Heart right ventricle (tissue), 16 donors: ENCODE data around the gene CAMP. TPM values are rescaled to one million over a fixed set of nuclear protein-coding genes. Genes with fewer than 3 reads are reported as not detected.

ENCODE experiments used
- ATAC-seq, 8 donors: fragments of 200-7000 bp; cut with Tn5 transposase; one replicate each; pipeline ENCODE4 v1.9.1; 2020; ENCODE audit warnings: mild to moderate bottlenecking in 8 of 8, moderate library complexity in 8 of 8, moderate number of reproducible peaks in 1 of 8
- DNase-seq, 2 donors: peaks; one replicate each; pipeline ENCODE4 v3.0.0-alpha.2; 2020
- H3K27ac ChIP-seq, 10 donors: fragments of 200-600 bp; sonication (generic) in 2 of 10; one replicate each; pipeline versions ENCODE4 v1.5.0 to v1.8.0; 2020 to 2022; ENCODE audit warnings: mild to moderate bottlenecking in 3 of 10
- H3K27me3 ChIP-seq, 7 donors: fragments of 200-600 bp; one replicate each; pipeline ENCODE4 v1.8.0; 2021 to 2022; ENCODE audit warnings: mild to moderate bottlenecking in 2 of 7
- H3K36me3 ChIP-seq, 9 donors: fragments of 200-600 bp; sonication (generic) in 1 of 9; one replicate each; pipeline versions ENCODE4 v1.5.0 to v1.8.0; 2020 to 2022; ENCODE audit warnings: mild to moderate bottlenecking in 2 of 9
- H3K4me1 ChIP-seq, 9 donors: fragments of 200-600 bp; sonication (generic) in 1 of 9; one replicate each; pipeline versions ENCODE4 v1.5.0 to v1.8.0; 2020 to 2022; ENCODE audit warnings: mild to moderate bottlenecking in 4 of 9
- H3K4me3 ChIP-seq, 10 donors: fragments of 200-600 bp; sonication (generic) in 2 of 10; one replicate each; pipeline versions ENCODE4 v1.5.0 to v1.8.0; 2020 to 2022; ENCODE audit warnings: mild to moderate bottlenecking in 7 of 10, moderate library complexity in 2 of 10
- H3K9me3 ChIP-seq, 11 donors: fragments of 200-600 bp in 10 of 11; sonication (generic) in 2 of 11; one replicate each; pipeline versions ENCODE4 v1.5.0 to v1.8.0; 2013 to 2022; ENCODE audit warnings: mild to moderate bottlenecking in 2 of 11, control low read depth in 1 of 11, moderate library complexity in 1 of 11
- WGBS, 2 donors: extraction: QIAGEN DNeasy Blood & Tissue Kit; methylation state at CpG; one replicate each; pipeline ENCODE4 v1.1.7; 2013; ENCODE audit warnings: inconsistent platforms in 1 of 2; 5-methylcytosine and 5-hydroxymethylcytosine counted together
- intact Hi-C, 10 donors: fragments of 100-400 bp; cut with DNase I; formaldehyde crosslinking; loops; one replicate each; pipeline versions ENCODE4 v1.11.1 to v1.14.2; 2022
- polyA plus RNA-seq, 2 donors: library from polyadenylated mRNA; stranded (reverse); fragments of 200-250 nt; gene quantifications; one replicate each; pipeline ENCODE4 v1.2.3, GENCODE V29; 2013
- total RNA-seq, 10 donors: library from RNA; stranded (reverse); fragmentation: NEBNext Ultra II Directional in 3 of 10; extraction: Animal tissue kit (Norgen Biotek cat#: 25700) in 3 of 10; gene quantifications; one replicate each; pipeline versions ENCODE4 v1.2.1 to v1.2.4, GENCODE V29; 2021 to 2023
- TF ChIP-seq, protein P1 (sequence below), 9 donors: fragments of 200-600 bp; sonication (generic) in 2 of 9; IDR thresholded peaks; one replicate each; pipeline versions ENCODE4 v1.5.0 to v1.8.0; 2021 to 2022; ENCODE audit warnings: antibody characterized with exemption in 9 of 9, mild to moderate bottlenecking in 5 of 9, moderate library complexity in 1 of 9
- donor health status: Arrhythmogenic right ventricular cardiomyopathy.
- donor health status: ischemic (EF 13 %, LVEDD 7.1; RV severe dilation, severe dysfunction).
- donor health status: healthy with polysubstance abuse.
- donor health status: DM: no; HTN: yes; CAD: no.
- donor health status: DM: no; HTN: no; CAD: no.
- donor health status: ischemic (EF 25% LVEDD 6.9; RV normal size, moderate dysfunction).
- donor health status: ischemic (EF 25% LVEDD 5.7; RV mildly dilated, moderate dysfunction).
- donor health status: healthy.
- donor health status: DM: yes; HTN: yes; CAD: no.
- donor health status: Ischemic cardiomyopathy.
- donor health status: ischemic (EF 35%, LVEDD 5.7; RV mildly dilated, moderate dysfunction).
- donor health status: nonischemic (EF 11% LVEDD 7.7; RV severe dilation, severe dysfunction).
- donor health status: DM: yes; HTN: yes; CAD: no.
- donor health status: PGD.
- donor health status: ischemic (EF 29% LVEDD 5.4; RV normal size, mild dysfunction).
- donor health status: nonischemic (EF 23%, LVEDD 6.1; RV moderate dilation, normal function).

Gene CAMP
- total and polyA plus RNA-seq, 12 donors, result 0.33 to 4.1 (median 0.76) TPM; not detected in 5

DNA sequence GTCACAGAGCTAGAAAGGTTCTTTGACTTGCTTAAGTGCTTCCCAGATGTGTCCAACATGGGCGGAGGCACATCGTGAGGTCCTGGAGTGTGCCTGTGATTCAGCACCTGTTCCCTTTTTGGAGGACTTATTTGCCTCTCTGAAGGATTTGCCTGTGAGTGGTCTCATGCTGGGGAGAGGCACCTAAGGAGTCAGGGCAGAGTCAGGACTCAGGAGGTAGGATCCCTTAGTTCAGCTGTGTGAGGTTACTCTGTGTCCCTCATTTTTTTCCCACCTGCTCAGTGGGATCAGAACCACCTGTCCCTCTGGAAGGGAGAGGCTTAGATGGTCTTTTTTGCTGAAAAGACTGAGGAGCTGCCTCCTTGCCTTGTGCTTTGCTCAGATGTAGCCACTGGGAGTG is 20.6 kb downstream of the CAMP start:
- no peak for ATAC-seq
- peaks cover 0 to 11% (median 0%) of the 10 kb centered on the region in 9 donors for H3K36me3 ChIP-seq
- DNase-seq, result no peak
- H3K9me3 ChIP-seq, result no peaks in the 10 kb centered on the region
- no peak overlapping the region for H3K27ac ChIP-seq
- H3K4me3 ChIP-seq, result no peak overlapping the region
- 91 to 96% methylated on average over 2 of the region's 2 CpGs for WGBS, 2 donors
- no peaks in the 10 kb centered on the region for H3K27me3 ChIP-seq
- intact Hi-C loops, result no loop called here
- TF ChIP-seq, protein P1, sequence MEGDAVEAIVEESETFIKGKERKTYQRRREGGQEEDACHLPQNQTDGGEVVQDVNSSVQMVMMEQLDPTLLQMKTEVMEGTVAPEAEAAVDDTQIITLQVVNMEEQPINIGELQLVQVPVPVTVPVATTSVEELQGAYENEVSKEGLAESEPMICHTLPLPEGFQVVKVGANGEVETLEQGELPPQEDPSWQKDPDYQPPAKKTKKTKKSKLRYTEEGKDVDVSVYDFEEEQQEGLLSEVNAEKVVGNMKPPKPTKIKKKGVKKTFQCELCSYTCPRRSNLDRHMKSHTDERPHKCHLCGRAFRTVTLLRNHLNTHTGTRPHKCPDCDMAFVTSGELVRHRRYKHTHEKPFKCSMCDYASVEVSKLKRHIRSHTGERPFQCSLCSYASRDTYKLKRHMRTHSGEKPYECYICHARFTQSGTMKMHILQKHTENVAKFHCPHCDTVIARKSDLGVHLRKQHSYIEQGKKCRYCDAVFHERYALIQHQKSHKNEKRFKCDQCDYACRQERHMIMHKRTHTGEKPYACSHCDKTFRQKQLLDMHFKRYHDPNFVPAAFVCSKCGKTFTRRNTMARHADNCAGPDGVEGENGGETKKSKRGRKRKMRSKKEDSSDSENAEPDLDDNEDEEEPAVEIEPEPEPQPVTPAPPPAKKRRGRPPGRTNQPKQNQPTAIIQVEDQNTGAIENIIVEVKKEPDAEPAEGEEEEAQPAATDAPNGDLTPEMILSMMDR (IDR thresholded peaks at IDR 0.05), result no peak
- peaks cover 0 to 37% (median 17%) of the 10 kb centered on the region in 9 donors for H3K4me1 ChIP-seq

DNA sequence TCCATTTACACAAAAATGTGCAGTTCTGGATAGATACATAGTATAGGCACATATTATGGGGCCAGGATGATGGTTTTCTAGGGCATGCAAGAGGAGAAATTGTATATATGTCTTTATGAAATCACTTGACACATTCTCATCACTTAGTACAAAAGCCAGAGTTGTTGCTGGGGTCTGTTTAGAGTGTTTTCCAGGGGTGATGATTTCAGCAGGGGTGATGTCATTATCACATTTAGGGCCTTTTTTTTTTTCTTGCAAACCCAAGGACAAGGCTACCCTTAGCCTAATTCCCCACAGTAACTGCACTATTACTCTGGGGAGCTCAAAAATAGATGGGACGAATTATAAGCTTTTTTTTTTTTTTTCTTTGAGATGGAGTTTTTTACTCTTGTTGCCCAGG is 21.2 kb downstream of the CAMP start:
- intact Hi-C loops, result no loop called here
- 64 to 89% methylated on average over 1 of the region's 1 CpG for WGBS, 2 donors
- peaks cover 0 to 17% (median 0%) of the 10 kb centered on the region in 9 donors for H3K36me3 ChIP-seq
- ATAC-seq, result no peak
- DNase-seq, result no peak
- H3K27ac ChIP-seq, result no peak overlapping the region
- H3K9me3 ChIP-seq, result no peaks in the 10 kb centered on the region
- no peaks in the 10 kb centered on the region for H3K27me3 ChIP-seq
- TF ChIP-seq, protein P1 (IDR thresholded peaks at IDR 0.05), result no peak
- peaks cover 0 to 36% (median 17%) of the 10 kb centered on the region in 9 donors for H3K4me1 ChIP-seq
- H3K4me3 ChIP-seq, result no peak overlapping the region

DNA sequence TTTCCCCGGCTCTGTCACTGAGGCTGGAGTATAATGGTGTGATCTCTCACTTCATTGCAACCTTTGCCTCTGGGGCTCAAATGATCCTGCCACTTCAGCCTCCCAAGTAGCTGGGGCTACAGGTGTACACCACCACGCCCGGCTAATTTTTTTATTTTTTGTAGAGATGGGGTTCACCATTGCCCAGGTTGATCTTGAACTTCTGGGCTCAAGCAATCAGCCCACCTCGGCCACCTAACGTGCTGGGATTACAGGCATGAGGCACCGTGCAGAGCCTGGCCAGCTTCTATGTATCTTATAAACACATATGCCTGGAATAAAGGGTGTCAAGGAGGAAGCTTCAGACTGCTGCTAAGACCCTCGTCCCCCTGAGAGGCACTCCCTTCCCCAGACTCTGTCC is 21.8 kb downstream of the CAMP start:
- no peak for ATAC-seq
- Histone ChIP-seq H3K36me3 (peaks cover 0 to 23% (median 4%) of the 10 kb centered on the region in 9 donors), H3K27me3 (no peaks in the 10 kb centered on the region), H3K4me3 (no peak overlapping the region), H3K9me3 (no peaks in the 10 kb centered on the region), H3K4me1 (peaks cover 0 to 31% (median 16%) of the 10 kb centered on the region in 9 donors), H3K27ac (no peak overlapping the region)
- 89 to 98% methylated on average over 7 of the region's 7 CpGs for WGBS, 2 donors
- TF ChIP-seq, protein P1 (IDR thresholded peaks at IDR 0.05), result no peak
- DNase-seq, result no peak
- intact Hi-C loops, result no loop called here

DNA sequence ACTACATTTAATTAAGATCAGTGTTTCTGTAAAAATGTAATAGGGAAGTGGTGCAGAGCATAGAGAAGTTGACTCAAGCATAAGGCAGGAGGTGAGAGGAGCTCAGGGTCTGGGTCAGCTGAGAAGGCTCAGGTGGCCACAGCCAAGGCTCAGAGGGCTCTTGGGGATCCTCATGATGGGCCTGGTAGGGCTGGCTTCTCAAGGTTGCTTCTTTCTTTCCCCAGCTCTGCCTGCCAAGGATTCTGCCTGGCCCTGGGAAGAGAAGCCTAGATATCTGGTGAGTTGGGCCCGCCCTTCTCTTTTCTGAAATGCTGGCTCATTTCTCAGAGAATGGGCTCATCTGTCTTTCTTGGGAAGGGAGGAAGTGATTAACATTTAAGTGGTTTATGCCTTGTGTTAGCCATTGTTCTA is 24.1 kb downstream of the CAMP start:
- ATAC-seq (peak in 5 of 8 donors; percentile 25 to 48 (median 35)), DNase-seq (no peak)
- Histone ChIP-seq H3K4me1 (peaks cover 0 to 16% (median 0%) of the 10 kb centered on the region in 9 donors), H3K27me3 (no peaks in the 10 kb centered on the region), H3K9me3 (no peaks in the 10 kb centered on the region), H3K4me3 (no peak overlapping the region), H3K36me3 (peaks cover 0 to 40% (median 5%) of the 10 kb centered on the region in 9 donors), H3K27ac (peak overlapping the region in 3 of 10 donors; percentile 34 to 78 (median 36))
- intact Hi-C loops, result no loop called here
- WGBS, 2 donors, result 67 to 75% methylated on average over 1 of the region's 1 CpG
- TF ChIP-seq, protein P1 (IDR thresholded peaks at IDR 0.05), result no peak
